T47D (cell line): ENCODE measurements around the gene MYRIP.
A peak's percentile ranks its signal among the peaks of the same experiment; 100 is the strongest.
"Not testable (repeated sequence)": the region's sequence is repeated elsewhere in the genome, so short reads cannot be mapped to it uniquely, and the experiment has no call there.

Experiments
- DNase-seq, 2 experiments: peaks; one replicate each; pipeline versions ENCODE4 v3.0.0 to v3.0.0-alpha.2; 2011 to 2012; ENCODE audit warnings: low read depth in 1 of 2, low spot score in 1 of 2
- JUND ChIP-seq: IDR thresholded peaks from 2 replicates; pipeline ENCODE4 v1.6.1; 2012; ENCODE audit warnings: low read depth
- in situ Hi-C: cut with HindIII; loops from 2 replicates; pipeline ENCODE4 v1.10.0; 2016; ENCODE audit warnings: low sequenced_read_pairs, low pct_unique_long_range_greater_than_20kb

The MYRIP gene

DNA sequence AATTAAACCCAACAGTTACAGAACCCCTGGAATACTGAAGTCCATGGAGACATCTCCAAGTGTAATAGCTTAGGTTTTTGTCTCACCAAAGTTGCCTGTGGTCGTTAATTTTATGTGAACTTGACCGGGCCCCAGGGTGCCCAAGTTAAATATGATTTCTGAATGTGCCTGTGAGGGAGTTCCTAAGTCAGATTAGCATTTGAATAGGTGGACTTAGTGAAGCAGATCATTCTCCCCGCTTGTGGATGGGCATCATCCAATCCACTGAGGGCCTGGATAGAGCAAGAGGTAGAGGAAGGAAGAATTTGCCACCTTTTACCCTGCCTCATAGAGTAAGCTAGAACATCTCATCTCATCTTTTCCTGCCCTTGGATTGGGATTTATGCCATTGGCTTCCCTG is 203.0 kb downstream of the MYRIP start:
- TF ChIP-seq JUND: no peak
- DNase-seq: no peak
- in situ Hi-C loops: no loop called here

- in situ Hi-C loops: no loop called here
- no peak for DNase-seq
These were observed 207.0 kb downstream of the MYRIP start for GRCh38 chr3:40016391-40016790.

DNA sequence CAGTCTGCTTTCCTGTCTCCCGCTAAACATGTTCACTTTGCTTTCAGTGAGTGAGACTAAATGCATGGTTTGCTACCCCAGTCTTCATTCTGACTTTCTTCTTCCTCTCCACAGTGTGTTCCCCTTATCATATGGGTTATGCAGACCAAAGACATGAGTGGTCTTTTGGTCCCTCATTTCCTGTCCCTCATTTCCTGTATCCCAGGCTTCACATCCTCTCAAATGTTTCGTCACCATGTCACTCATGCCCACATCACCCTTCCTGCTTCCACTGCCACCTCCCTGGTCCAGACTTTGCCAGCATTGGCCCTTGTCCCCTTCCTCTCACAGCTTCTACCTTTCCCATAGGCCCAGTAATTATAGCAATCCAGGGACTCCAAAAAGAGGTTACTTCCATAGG is 209.0 kb downstream of the MYRIP start:
- no peak for TF ChIP-seq JUND
- DNase-seq: no peak
- in situ Hi-C loops: no loop called here

More at GRCh38 chr3:40016391-40016790, 207.0 kb downstream of the MYRIP start:
- TF ChIP-seq JUND: no peak

- TF ChIP-seq JUND: no peak
- in situ Hi-C loops: no loop called here
- DNase-seq: no peak
These were observed 210.0 kb downstream of the MYRIP start for GRCh38 chr3:40019376-40019775.

DNA sequence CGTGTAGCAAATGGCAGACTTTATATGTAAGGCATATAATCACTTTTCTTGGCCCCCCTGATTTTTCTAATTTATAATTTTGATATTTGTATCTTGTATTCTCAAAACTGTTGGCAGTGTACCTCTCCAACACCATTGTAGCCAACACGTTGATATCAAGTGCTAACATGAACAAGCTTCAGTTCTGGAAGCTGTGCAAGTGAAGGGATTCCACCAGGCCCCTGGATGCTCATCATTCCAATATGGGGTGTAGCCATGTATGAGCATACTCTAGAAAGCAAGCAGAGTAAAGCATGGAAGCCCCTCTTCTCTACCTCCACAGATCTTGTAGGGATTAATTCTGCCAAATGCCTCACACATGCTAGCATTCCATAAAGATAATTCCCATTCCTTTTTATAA is 211.3 kb downstream of the MYRIP start:
- no peak for TF ChIP-seq JUND
- no peak for DNase-seq
- in situ Hi-C loops: no loop called here

DNA sequence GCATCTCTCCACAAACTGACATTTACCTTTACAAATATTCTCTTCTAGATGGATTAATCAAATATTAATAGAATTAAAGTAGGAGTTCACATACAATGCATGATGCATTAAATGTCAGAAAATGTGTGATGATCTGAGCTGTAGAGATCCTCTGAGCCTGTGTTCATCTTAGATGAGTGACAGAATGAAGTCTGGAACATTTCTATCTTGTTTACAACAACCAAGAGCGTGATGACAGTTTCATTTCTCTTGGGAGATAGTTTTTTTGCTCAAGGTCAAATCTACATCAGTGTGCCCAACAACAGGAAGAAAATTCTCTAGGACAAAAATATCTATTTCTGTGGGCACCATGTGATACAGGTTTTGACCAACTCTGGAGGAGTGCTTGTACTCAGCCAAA is 211.9 kb downstream of the MYRIP start:
- no peak for TF ChIP-seq JUND
- no peak for DNase-seq
- in situ Hi-C loops: no loop called here

- in situ Hi-C loops: no loop called here
- no peak for TF ChIP-seq JUND
- DNase-seq: no peak
These were observed 213.0 kb downstream of the MYRIP start for GRCh38 chr3:40022297-40022827.

- no peak for TF ChIP-seq JUND
- in situ Hi-C loops: no loop called here
- no peak for DNase-seq
These were observed 215.1 kb downstream of the MYRIP start for GRCh38 chr3:40024526-40024925.

DNA sequence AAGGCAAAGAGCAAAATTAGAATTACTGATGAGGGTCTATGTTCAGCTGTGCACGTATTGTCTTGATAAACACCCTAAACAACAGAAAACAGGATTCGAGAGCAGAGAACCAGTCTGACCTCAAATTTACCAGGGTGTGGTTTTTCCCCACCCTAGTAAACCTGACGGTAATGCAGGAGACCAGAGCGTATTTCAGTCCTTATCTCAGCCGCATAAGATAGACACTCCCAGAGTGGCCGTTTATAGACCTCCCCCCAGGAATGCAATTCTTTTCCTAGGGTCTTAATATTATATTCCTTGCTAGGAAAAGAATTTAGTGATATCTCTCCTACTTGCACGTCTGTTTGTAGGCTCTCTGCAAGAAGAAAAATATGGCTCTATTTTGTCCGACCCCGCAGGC is 216.5 kb downstream of the MYRIP start:
- DNase-seq, in situ Hi-C loops: not testable (repeated sequence)

- no peak for TF ChIP-seq JUND
- in situ Hi-C loops: no loop called here
- DNase-seq: no peak
These were observed 225.8 kb downstream of the MYRIP start for GRCh38 chr3:40035177-40035576.

DNA sequence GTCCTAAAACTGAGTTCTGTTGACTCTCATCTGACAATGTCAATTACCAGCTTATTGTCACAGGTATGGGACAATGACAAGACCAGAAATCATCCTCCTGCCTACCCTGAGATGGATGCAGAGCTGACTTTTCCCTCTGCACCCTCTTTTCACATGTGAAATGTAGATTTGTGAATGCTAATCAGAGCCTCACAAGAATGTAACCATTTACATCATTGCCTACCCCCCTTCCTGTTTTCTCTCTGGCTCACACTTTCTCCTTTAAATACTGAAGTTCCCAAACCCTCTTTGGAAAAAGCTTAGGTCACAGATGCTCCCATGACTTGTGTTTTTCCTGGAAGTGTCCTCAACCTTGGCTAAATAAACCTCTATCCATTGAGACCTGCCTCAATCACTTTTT is 228.2 kb downstream of the MYRIP start:
- no peak for TF ChIP-seq JUND
- no peak for DNase-seq
- in situ Hi-C loops: no loop called here

GRCh38 chr3:40042752-40043443 is 233.5 kb downstream of the MYRIP start:
- in situ Hi-C loops: no loop called here
- peak in 1 of 2 experiments; percentile 5 for DNase-seq
- no peak for TF ChIP-seq JUND

GRCh38 chr3:40043444-40043755 is 234.0 kb downstream of the MYRIP start:
- no peak for DNase-seq
- in situ Hi-C loops: no loop called here
- TF ChIP-seq JUND: no peak

DNA sequence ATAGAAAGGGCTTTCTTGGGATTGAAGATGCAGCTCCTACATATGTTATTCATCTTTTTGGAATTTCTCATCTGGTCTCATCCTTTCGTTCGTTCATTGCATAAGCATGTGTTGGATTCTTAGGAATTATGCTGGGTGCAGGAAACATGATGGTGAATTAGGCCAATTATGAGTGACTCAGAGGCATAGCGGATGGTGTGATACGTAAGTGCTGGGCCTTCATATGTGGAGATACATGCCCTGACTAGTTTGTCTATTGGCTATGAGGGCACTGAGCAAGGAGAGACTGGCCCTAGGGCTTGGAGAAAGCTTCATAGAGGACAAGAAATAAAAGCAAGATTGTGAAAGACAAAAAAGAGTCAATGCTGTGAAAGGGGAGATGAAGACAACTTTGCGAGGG is 235.1 kb downstream of the MYRIP start:
- no peak for DNase-seq
- in situ Hi-C loops: no loop called here

More for the DNA sequence above, 235.1 kb downstream of the MYRIP start:
- TF ChIP-seq JUND: no peak
